ENCODE results near the gene DNASE1L3. TPM values are rescaled to one million over a fixed set of nuclear protein-coding genes. Genes with fewer than 3 reads are reported as not detected.

DNASE1L3 gene
- total and polyA plus RNA-seq, 2 donors (not counting 3 experiments of a cell fraction or from before 2014, with no cell fraction given): 0.95 to 1.3 TPM

GRCh38 chr3:58231666-58232065, 20.9 kb upstream of the DNASE1L3 start:
- dilution Hi-C loops (cut with MboI; ENCODE audit: extremely low pct_ligation_motif_present, low sequenced_read_pairs): no loop called here
- Histone ChIP-seq H3K4me2 (ENCODE audit: insufficient read depth, low read length) (no peak overlapping the region), H3K9ac (replicated peaks; ENCODE audit: extremely low read depth, insufficient read depth, low read length) (no peak overlapping the region), H3K27me3 (ENCODE audit: control insufficient read depth in 2 of 2, insufficient read depth in 2 of 2, low read length in 2 of 2) (peaks cover 8 to 12% of the 10 kb centered on the region in 2 experiments), H3K4me1 (ENCODE audit: control insufficient read depth, extremely low read depth, insufficient read depth, low read length) (peaks cover 2% of the 10 kb centered on the region), H3K9me1 (replicated peaks; ENCODE audit: control insufficient read depth, extremely low read depth, insufficient read depth, low read length) (no peaks in the 10 kb centered on the region), H3K36me3 (ENCODE audit: control insufficient read depth in 2 of 2, extremely low read depth in 1 of 2, insufficient read depth in 2 of 2, low read length in 2 of 2) (no peaks in the 10 kb centered on the region), H3K9me3 (replicated peaks; ENCODE audit: control insufficient read depth, insufficient read depth, low read length) (no peaks in the 10 kb centered on the region), H3K79me2 (ENCODE audit: control insufficient read depth, insufficient read depth, low read length) (no peaks in the 10 kb centered on the region), H2AFZ (ENCODE audit: low read depth, low read length) (no peak overlapping the region), H4K20me1 (replicated peaks; ENCODE audit: control insufficient read depth, extremely low read depth, insufficient read depth, low read length) (no peaks in the 10 kb centered on the region), H3K27ac (ENCODE audit: insufficient read depth, low read depth, low read length) (no peak overlapping the region), H3K4me3 (replicated peaks in 1 of 3; ENCODE audit: insufficient read depth in 1 of 3, low read depth in 1 of 3, low read length in 3 of 3) (no peak overlapping the region)
- intact Hi-C loops (cut with micrococcal nuclease): no loop called here
- no TSS peak for BruUV-seq (replicated peaks)
- ChIA-PET POLR2A (no interaction called here), CTCF (interaction anchor here (1.4 to 3.1 kb wide), 3 partner anchors 14 to 54 kb away, joined by 8 to 12 read pairs (median 10); no protein-coding TSS in a partner anchor)
- DNase-seq (ENCODE audit: low read depth, low spot score): no peak
- no peak for FAIRE-seq
- TF ChIP-seq MYC (IDR thresholded peaks at IDR 0.05; ENCODE audit: low read depth, low read length) (no peak), POLR2A (IDR thresholded peaks at IDR 0.05; ENCODE audit: low read depth, low read length) (no peak), EZH2 (IDR thresholded peaks at IDR 0.05; ENCODE audit: borderline replicate concordance, low read depth, low read length, severe bottlenecking) (no peak), FOS (IDR thresholded peaks at IDR 0.05; ENCODE audit: borderline replicate concordance, insufficient read depth, low read length) (no peak), JUN (IDR thresholded peaks at IDR 0.05; ENCODE audit: borderline replicate concordance, insufficient read depth, insufficient read length, low read depth) (no peak), POLR2AphosphoS5 (IDR thresholded peaks at IDR 0.05; ENCODE audit: insufficient read depth, low read depth, low read length) (no peak), MAX (IDR thresholded peaks at IDR 0.05; ENCODE audit: insufficient read depth, insufficient read length) (no peak), CTCF (IDR thresholded peaks at IDR 0.05; ENCODE audit: extremely low read depth in 1 of 2, insufficient read depth in 1 of 2, low read depth in 1 of 2, low read length in 2 of 2) (no peak), GATA2 (IDR thresholded peaks at IDR 0.05; ENCODE audit: insufficient read depth, insufficient read length, low read depth, low read length) (no peak)

Data from endothelial cell of umbilical vein (primary cell).